ENCODE data around the gene FBXO44.
"Not testable (repeated sequence)": the region's sequence is repeated elsewhere in the genome, so short reads cannot be mapped to it uniquely, and the experiment has no call there.

DNA sequence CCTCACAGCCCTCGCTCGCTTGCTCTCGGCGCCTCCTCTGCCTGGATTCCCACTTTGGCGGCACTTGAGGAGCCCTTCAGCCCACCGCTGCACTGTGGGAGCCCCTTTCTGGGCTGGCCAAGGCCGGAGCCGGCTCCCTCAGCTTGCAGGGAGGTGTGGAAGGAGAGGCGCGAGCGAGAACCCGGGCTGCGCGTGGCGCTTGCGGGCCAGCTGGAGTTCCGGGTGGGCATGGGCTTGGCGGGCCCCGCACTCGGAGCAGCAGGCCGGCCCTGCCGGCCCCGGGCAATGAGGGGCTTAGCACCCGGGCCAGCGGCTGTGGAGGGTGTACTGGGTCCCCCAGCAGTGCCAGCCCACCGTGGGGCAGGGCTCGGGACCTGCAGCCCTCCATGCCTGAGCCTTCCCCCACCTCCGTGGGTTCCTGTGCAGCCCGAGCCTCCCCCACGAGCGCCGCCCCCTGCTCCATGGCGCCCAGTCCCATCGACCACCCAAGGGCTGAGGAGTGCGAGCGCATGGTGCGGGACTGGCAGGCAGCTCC lies 46.0 kb upstream of the FBXO44 start:
- TF ChIP-seq ZBTB8A (tag by site-specific recombination; IDR thresholded peaks at IDR 0.05); ZNF785 (tag by site-specific recombination; IDR thresholded peaks at IDR 0.05); ZNF184 (tag by site-specific recombination; IDR thresholded peaks at IDR 0.05); ZNF19 (tag by site-specific recombination; IDR thresholded peaks at IDR 0.05; ENCODE audit: low read depth); ZNF114 (tag by site-specific recombination; IDR thresholded peaks at IDR 0.05); ZBTB21 (tag by site-specific recombination; IDR thresholded peaks at IDR 0.05); ZNF37A (tag by site-specific recombination; IDR thresholded peaks at IDR 0.05); HOXA7 (CRISPR knock-in tag; IDR thresholded peaks at IDR 0.05; ENCODE audit: borderline replicate concordance); REPIN1 (tag by site-specific recombination; IDR thresholded peaks at IDR 0.05; ENCODE audit: low read depth): not testable (repeated sequence)
- TF ChIP-seq, protein P1, sequence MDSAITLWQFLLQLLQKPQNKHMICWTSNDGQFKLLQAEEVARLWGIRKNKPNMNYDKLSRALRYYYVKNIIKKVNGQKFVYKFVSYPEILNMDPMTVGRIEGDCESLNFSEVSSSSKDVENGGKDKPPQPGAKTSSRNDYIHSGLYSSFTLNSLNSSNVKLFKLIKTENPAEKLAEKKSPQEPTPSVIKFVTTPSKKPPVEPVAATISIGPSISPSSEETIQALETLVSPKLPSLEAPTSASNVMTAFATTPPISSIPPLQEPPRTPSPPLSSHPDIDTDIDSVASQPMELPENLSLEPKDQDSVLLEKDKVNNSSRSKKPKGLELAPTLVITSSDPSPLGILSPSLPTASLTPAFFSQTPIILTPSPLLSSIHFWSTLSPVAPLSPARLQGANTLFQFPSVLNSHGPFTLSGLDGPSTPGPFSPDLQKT (IDR thresholded peaks at IDR 0.05; ENCODE audit: borderline replicate concordance, low read depth, low read length), result not testable (repeated sequence)
- TF ChIP-seq, protein P2, sequence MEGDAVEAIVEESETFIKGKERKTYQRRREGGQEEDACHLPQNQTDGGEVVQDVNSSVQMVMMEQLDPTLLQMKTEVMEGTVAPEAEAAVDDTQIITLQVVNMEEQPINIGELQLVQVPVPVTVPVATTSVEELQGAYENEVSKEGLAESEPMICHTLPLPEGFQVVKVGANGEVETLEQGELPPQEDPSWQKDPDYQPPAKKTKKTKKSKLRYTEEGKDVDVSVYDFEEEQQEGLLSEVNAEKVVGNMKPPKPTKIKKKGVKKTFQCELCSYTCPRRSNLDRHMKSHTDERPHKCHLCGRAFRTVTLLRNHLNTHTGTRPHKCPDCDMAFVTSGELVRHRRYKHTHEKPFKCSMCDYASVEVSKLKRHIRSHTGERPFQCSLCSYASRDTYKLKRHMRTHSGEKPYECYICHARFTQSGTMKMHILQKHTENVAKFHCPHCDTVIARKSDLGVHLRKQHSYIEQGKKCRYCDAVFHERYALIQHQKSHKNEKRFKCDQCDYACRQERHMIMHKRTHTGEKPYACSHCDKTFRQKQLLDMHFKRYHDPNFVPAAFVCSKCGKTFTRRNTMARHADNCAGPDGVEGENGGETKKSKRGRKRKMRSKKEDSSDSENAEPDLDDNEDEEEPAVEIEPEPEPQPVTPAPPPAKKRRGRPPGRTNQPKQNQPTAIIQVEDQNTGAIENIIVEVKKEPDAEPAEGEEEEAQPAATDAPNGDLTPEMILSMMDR (tag by site-specific recombination; IDR thresholded peaks at IDR 0.05), result not testable (repeated sequence)
- TF ChIP-seq, protein P3, sequence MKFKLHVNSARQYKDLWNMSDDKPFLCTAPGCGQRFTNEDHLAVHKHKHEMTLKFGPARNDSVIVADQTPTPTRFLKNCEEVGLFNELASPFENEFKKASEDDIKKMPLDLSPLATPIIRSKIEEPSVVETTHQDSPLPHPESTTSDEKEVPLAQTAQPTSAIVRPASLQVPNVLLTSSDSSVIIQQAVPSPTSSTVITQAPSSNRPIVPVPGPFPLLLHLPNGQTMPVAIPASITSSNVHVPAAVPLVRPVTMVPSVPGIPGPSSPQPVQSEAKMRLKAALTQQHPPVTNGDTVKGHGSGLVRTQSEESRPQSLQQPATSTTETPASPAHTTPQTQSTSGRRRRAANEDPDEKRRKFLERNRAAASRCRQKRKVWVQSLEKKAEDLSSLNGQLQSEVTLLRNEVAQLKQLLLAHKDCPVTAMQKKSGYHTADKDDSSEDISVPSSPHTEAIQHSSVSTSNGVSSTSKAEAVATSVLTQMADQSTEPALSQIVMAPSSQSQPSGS (tag by site-specific recombination; IDR thresholded peaks at IDR 0.05; ENCODE audit: low read depth), result not testable (repeated sequence)
- TF ChIP-seq, protein P4, sequence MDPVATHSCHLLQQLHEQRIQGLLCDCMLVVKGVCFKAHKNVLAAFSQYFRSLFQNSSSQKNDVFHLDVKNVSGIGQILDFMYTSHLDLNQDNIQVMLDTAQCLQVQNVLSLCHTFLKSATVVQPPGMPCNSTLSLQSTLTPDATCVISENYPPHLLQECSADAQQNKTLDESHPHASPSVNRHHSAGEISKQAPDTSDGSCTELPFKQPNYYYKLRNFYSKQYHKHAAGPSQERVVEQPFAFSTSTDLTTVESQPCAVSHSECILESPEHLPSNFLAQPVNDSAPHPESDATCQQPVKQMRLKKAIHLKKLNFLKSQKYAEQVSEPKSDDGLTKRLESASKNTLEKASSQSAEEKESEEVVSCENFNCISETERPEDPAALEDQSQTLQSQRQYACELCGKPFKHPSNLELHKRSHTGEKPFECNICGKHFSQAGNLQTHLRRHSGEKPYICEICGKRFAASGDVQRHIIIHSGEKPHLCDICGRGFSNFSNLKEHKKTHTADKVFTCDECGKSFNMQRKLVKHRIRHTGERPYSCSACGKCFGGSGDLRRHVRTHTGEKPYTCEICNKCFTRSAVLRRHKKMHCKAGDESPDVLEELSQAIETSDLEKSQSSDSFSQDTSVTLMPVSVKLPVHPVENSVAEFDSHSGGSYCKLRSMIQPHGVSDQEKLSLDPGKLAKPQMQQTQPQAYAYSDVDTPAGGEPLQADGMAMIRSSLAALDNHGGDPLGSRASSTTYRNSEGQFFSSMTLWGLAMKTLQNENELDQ (tag by site-specific recombination; IDR thresholded peaks at IDR 0.05; ENCODE audit: low read depth), result not testable (repeated sequence)
